Prostate gland (tissue), 2 donors: ENCODE measurements around the gene CUTA. TPM values are rescaled to one million over a fixed set of nuclear protein-coding genes. Genes with fewer than 3 reads are reported as not detected.

Source experiments
- DNase-seq: peaks from one replicate; pipeline ENCODE4 v3.0.0-alpha.2; 2019; ENCODE audit warnings: low spot score
- H3K27ac ChIP-seq, 2 donors: fragments of 200-600 bp; sonication (generic); 2 replicates each; pipeline ENCODE4 v1.5.1; 2017 to 2019
- H3K27me3 ChIP-seq: fragments of 200-600 bp; sonication (generic); replicated peaks from 2 replicates; pipeline ENCODE4 v1.5.1; 2019; ENCODE audit not compliant: insufficient read depth
- H3K36me3 ChIP-seq, 2 donors: fragments of 200-600 bp; sonication (generic); 1 replicate in 1 of 2; 2 replicates in 1 of 2; pipeline versions ENCODE4 v1.5.1 to v1.8.1; 2017 to 2019
- H3K4me1 ChIP-seq: fragments of 200-600 bp; sonication (generic); replicated peaks from 2 replicates; pipeline ENCODE4 v1.5.1; 2019
- H3K4me3 ChIP-seq, 2 donors: fragments of 200-600 bp; sonication (generic); 2 replicates each; pipeline ENCODE4 v1.5.1; 2017 to 2019
- H3K9me3 ChIP-seq: fragments of 200-600 bp; sonication (generic); 2 replicates; pipeline ENCODE4 v1.5.1; 2017
- CTCF ChIP-seq, 4 experiments: fragments of 200-600 bp in 2 of 4; fragments of 450-650 bp in 2 of 4; sonication (generic) in 2 of 4; IDR thresholded peaks; 1 replicate in 3 of 4; 2 replicates in 1 of 4; pipeline ENCODE4 v1.5.1; 2016 to 2019; ENCODE audit warnings: antibody characterized with exemption in 4 of 4, mild to moderate bottlenecking in 2 of 4, moderate library complexity in 2 of 4
- POLR2A ChIP-seq: fragments of 450-650 bp; IDR thresholded peaks from one replicate; pipeline ENCODE4 v1.6.1; 2016; ENCODE audit warnings: antibody characterized with exemption, mild to moderate bottlenecking
- POLR2AphosphoS5 ChIP-seq: sonication (generic); formaldehyde crosslinking; IDR thresholded peaks from one replicate; pipeline ENCODE4 v1.6.1; 2017; ENCODE audit warnings: antibody characterized with exemption
- WGBS: methylation state at CpG from one replicate; pipeline ENCODE4 v1.1.5; 2018; 5-methylcytosine and 5-hydroxymethylcytosine counted together
- intact Hi-C: fragments of 100-400 bp; cut with DNase I; formaldehyde crosslinking; loops from one replicate; pipeline ENCODE4 v1.14.2; 2022
- total RNA-seq, 2 donors: library from RNA; depleted of rRNA; stranded (reverse); fragments of >200 nt; gene quantifications; one replicate each; pipeline ENCODE4 v1.1.0, GENCODE V29; 2016

Gene CUTA
- total RNA-seq, 2 donors from 2014 or later, result 189 to 260 TPM

GRCh38 chr6:33416386-33417127 lies 1.4 kb downstream of the CUTA start:
- no peaks in the 10 kb centered on the region for H3K36me3 ChIP-seq
- no peaks in the 10 kb centered on the region for H3K9me3 ChIP-seq
- H3K4me1 ChIP-seq, result peaks cover 12% of the 10 kb centered on the region
- no peak for DNase-seq
- H3K27ac ChIP-seq, result peak overlapping the region; percentile 93 to 95
- H3K4me3 ChIP-seq, result peak overlapping the region; percentile 42 to 56
- 40% methylated on average over 12 of the region's 12 CpGs for WGBS
- intact Hi-C loops, result loop anchor here (10.0 kb wide), 1 partner anchor 442 kb away; no protein-coding TSS in a partner anchor
- TF ChIP-seq POLR2AphosphoS5 (no peak), CTCF (IDR thresholded peaks at IDR 0.05) (no peak), POLR2A (no peak)
- H3K27me3 ChIP-seq, result no peaks in the 10 kb centered on the region

- DNase-seq, result no peak
- 68% methylated on average over 9 of the region's 9 CpGs for WGBS
- H3K27ac ChIP-seq, result no peak overlapping the region
- no peaks in the 10 kb centered on the region for H3K27me3 ChIP-seq
- intact Hi-C loops, result loop anchor here (10.0 kb wide), 1 partner anchor 441 kb away; no protein-coding TSS in a partner anchor
- no peaks in the 10 kb centered on the region for H3K9me3 ChIP-seq
- TF ChIP-seq POLR2A (no peak), CTCF (IDR thresholded peaks at IDR 0.05) (no peak), POLR2AphosphoS5 (no peak)
- peaks cover 12% of the 10 kb centered on the region for H3K4me1 ChIP-seq
- H3K36me3 ChIP-seq, result no peaks in the 10 kb centered on the region
- H3K4me3 ChIP-seq, result no peak overlapping the region
Observed at GRCh38 chr6:33415831-33416230, 2.1 kb downstream of the CUTA start.

GRCh38 chr6:33414592-33415271 lies 3.2 kb downstream of the CUTA start:
- Histone ChIP-seq H3K27me3 (no peaks in the 10 kb centered on the region), H3K4me3 (no peak overlapping the region), H3K4me1 (peaks cover 12% of the 10 kb centered on the region), H3K27ac (no peak overlapping the region), H3K9me3 (no peaks in the 10 kb centered on the region), H3K36me3 (no peaks in the 10 kb centered on the region)
- no peak for DNase-seq
- intact Hi-C loops, result loop anchor here (5.0 to 10.0 kb wide), 2 partner anchors 97 to 440 kb away; partner anchors contain the start of gene ZBTB22
- WGBS, result 72% methylated on average over 12 of the region's 12 CpGs
- TF ChIP-seq POLR2AphosphoS5 (no peak), CTCF (IDR thresholded peaks at IDR 0.05) (no peak), POLR2A (no peak)

- Histone ChIP-seq H3K9me3 (no peaks in the 10 kb centered on the region), H3K36me3 (no peaks in the 10 kb centered on the region), H3K27me3 (no peaks in the 10 kb centered on the region), H3K4me3 (no peak overlapping the region), H3K27ac (no peak overlapping the region), H3K4me1 (peaks cover 12% of the 10 kb centered on the region)
- intact Hi-C loops, result loop anchor here (5.0 to 10.0 kb wide), 2 partner anchors 96 to 439 kb away; partner anchors contain the start of gene ZBTB22
- no peak for DNase-seq
- 79% methylated on average over 14 of the region's 14 CpGs for WGBS
- TF ChIP-seq CTCF (IDR thresholded peaks at IDR 0.05) (no peak), POLR2AphosphoS5 (no peak), POLR2A (no peak)
Observed at GRCh38 chr6:33413241-33414120, 4.4 kb downstream of the CUTA start.
